GM06990 (cell line): ENCODE results near the gene ACP2.
A peak's percentile ranks its signal among the peaks of the same experiment; 100 is the strongest.

Source experiments
- DNase-seq: peaks from one replicate; pipeline ENCODE4 v3.0.0-alpha.2; 2011; ENCODE audit not compliant: insufficient read length; ENCODE audit errors: extremely low read depth
- H3K27me3 ChIP-seq: replicated peaks from 2 replicates; pipeline ENCODE4 v1.6.0; 2011; ENCODE audit warnings: low read length; ENCODE audit not compliant: control insufficient read depth, insufficient read depth
- H3K36me3 ChIP-seq: 2 replicates; pipeline ENCODE4 v1.5.1; 2011; ENCODE audit warnings: low read length; ENCODE audit not compliant: control insufficient read depth, insufficient read depth
- H3K4me3 ChIP-seq: replicated peaks from 2 replicates; pipeline ENCODE4 v1.5.1; 2011; ENCODE audit warnings: low read depth, mild to moderate bottlenecking, control low read depth, low read length
- CTCF ChIP-seq: IDR thresholded peaks from 2 replicates; pipeline ENCODE4 v1.5.1; 2011; ENCODE audit warnings: low read length, control low read depth, mild to moderate bottlenecking, inconsistent platforms; ENCODE audit not compliant: insufficient read depth, poor library complexity, severe bottlenecking

Gene ACP2

DNA sequence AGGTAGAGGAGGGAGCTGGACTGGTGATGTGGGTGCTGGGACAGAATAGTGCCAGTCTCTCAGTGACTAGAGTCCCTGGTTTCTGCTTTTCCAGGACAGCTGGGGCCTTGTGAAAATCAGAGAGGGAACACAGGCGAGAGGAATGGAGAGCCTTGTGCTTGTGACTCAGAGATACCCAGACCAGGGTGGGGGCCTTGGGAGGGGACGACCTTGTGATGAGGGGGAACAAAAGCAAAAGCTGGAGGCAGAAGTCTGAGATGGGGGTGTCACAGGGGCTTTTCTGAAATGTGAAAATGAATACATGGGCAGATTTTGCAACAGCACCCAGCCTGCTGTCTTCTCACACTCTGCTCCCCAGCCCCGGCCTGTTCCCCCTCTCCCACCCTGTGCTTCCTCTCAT, 5.8 kb upstream of the ACP2 start:
- Histone ChIP-seq H3K36me3 (no peaks in the 10 kb centered on the region), H3K27me3 (no peaks in the 10 kb centered on the region), H3K4me3 (no peak overlapping the region)
- no peak for DNase-seq
- TF ChIP-seq CTCF, result no peak

DNA sequence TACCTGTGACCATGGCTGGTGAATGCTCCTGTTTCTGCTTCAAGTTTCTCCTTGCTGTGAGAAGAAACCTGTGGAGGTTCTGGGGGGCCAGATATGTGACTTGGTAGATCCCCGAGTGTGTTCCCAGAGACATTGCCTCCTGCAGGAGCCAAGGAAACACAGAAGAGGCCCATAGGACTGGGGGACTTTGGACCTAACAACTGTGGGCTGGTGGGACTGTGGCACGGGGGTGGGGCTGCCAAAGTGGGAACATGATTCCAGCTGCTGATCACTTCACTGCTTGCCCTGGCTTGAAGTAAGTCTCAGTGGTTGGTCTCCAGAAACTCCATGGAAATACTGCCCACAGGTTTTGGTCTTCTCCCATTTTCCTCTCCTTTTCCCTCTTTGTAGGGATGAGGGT, 5.0 kb upstream of the ACP2 start:
- H3K4me3 ChIP-seq, result no peak overlapping the region
- DNase-seq, result no peak
- no peaks in the 10 kb centered on the region for H3K27me3 ChIP-seq
- no peak for TF ChIP-seq CTCF
- H3K36me3 ChIP-seq, result no peaks in the 10 kb centered on the region

DNA sequence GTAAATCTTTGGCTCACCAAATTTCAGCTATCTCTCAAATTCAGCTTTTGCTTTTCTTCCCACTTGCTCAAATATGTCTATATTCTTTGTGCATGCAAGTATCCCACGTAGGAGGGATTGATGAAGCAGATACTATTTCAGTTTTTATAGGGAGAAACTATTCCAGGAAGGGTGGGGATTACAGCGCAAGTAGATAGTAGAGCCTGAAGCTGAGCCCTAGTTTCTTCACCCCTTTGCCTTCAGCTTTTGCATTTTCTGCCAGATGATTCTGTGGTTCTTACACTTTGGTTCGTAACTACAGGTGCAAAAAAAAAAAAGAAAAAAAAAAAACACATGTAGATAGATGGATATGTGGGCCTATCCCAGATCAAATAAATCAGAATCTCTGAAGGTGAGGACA, 3.1 kb upstream of the ACP2 start:
- no peak for DNase-seq
- TF ChIP-seq CTCF, result no peak
- H3K27me3 ChIP-seq, result no peaks in the 10 kb centered on the region

GRCh38 chr11:47249378-47249715, 733 bp upstream of the ACP2 start:
- H3K27me3 ChIP-seq, result no peaks in the 10 kb centered on the region
- no peak for TF ChIP-seq CTCF
- H3K4me3 ChIP-seq, result peak overlapping the region; percentile 88
- DNase-seq, result no peak
- H3K36me3 ChIP-seq, result peaks cover 18% of the 10 kb centered on the region

More for the DNA sequence above, 3.1 kb upstream of the ACP2 start:
- Histone ChIP-seq H3K36me3 (peaks cover 3% of the 10 kb centered on the region; the same call in 1 of the 2 replicates), H3K4me3 (no peak overlapping the region)

DNA sequence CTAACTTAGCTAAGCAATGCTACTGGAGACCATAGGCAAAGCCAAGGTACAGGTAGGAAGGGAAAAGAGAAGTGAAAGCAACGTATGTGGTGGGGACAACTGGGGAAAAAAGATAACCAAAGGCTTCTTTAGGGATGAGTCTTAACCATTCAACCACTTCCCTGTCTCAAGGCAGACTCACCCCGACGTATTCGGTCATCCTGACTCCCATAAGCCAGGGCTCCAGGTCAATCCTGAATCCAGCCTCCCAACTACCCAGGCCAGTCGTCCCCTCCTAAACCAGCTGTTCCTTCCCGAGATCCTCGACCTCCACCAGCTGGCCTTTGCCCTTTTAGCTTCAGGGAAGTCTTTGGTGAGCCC, 330 bp downstream of the ACP2 start:
- Histone ChIP-seq H3K27me3 (no peaks in the 10 kb centered on the region), H3K4me3 (peak overlapping the region; percentile 88), H3K36me3 (peaks cover 18% of the 10 kb centered on the region)
- DNase-seq, result no peak
- TF ChIP-seq CTCF, result no peak

- Histone ChIP-seq H3K4me3 (peak overlapping the region; percentile 88), H3K27me3 (no peaks in the 10 kb centered on the region), H3K36me3 (peaks cover 23% of the 10 kb centered on the region)
Measured at GRCh38 chr11:47247502-47247901, 1.1 kb downstream of the ACP2 start.

More at GRCh38 chr11:47247502-47247901, 1.1 kb downstream of the ACP2 start:
- DNase-seq, result no peak
- TF ChIP-seq CTCF, result no peak
